ENCODE data around the gene SYNGR3. TPM values are rescaled to one million over a fixed set of nuclear protein-coding genes. Genes with fewer than 3 reads are reported as not detected.
"Not testable (repeated sequence)": the region's sequence is repeated elsewhere in the genome, so short reads cannot be mapped to it uniquely, and the experiment has no call there.

SYNGR3 gene
- total RNA-seq, 1 donor from 2014 or later = 5.6 TPM

DNA sequence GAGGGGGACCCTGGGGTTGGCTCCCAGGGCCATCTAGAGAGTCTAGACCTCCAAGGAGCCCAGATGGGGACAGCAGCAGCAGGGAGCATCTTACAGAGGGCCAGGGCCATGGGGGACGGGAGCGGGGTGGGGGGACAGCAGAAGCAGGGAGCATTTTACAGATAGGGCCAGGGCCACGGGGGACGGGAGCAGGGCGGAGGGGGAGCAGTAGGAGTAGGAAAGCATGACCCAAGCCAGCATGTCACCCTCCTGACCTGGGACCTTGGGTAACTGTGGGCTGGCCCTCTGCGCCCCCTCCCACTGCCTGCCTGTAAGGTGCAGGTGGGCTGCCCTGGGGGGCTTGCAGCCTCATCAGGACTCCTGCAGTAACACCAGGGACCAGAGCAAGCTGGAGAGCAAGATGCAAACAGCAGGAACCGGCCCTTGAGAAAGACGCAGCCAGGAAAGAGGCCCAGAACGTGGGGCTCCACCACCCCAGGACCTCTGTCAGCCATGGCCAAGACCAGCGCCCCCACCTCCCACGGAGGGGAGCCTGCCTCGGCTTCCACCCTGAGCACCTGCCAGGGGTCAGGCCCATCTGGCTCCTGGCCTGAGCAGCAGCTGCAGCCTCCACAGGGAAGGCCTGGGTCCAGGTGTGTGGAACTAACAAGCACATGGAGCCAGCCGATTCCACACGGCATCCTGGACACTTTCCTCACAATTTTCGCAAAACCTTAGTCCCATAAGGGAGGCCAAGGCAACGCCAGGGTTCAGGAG is 17.5 kb downstream of the SYNGR3 start:
- no peak for DNase-seq (ENCODE audit: extremely low read depth, low read depth, low spot score)

DNA sequence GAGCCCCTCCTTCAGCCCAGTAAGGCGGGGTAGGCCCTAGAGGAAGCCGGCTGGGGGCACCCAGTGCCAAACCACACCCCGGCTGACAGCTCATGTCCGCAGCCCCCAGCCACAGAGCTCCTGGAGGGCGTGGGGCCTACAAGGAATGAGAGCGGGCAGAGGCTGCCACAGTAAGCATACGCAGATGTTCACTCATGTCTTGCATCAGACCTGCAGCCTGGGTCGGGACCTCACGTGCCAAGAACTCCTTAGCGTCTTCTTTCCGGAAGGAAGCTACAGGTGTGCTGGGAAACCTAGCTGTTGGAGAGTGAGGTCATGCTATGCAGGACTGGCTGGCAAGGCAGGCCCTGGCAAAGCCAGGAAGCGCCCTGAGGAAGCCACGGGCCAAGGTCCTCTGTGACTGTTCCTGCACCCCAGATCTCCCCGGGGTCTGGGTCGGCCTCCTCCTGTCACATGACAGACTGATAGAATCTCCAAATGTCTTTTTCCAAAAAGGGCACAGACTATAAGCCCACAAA is 18.3 kb downstream of the SYNGR3 start:
- DNase-seq (ENCODE audit: extremely low read depth, low read depth, low spot score) = no peak

DNA sequence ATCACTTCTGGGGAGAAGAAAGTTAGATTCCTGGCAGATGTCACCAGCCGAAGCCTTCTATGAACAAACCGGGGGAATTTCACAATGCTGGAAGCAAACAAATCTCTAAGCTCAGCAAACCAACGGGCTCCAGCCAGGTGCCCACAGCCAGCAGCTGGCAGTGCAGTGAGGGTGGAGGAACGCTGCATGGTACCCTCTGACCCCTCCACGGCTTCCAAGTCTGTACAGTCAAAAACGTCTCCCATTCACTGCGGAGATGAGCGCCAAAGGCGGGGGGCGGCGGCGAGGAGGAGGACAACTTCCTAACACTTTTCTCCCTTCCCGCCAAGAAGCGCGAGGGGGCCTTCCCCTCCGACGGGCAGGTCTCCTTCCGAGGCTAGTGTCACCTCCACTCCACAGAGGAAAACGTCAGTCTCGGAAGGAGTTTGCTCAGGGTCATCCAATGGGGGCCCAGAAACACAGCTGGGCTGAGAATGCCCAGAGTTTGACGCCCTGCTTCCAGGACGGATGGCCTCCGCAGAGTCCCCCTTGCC is 18.9 kb downstream of the SYNGR3 start:
- no peak for DNase-seq (ENCODE audit: extremely low read depth, low read depth, low spot score)

DNA sequence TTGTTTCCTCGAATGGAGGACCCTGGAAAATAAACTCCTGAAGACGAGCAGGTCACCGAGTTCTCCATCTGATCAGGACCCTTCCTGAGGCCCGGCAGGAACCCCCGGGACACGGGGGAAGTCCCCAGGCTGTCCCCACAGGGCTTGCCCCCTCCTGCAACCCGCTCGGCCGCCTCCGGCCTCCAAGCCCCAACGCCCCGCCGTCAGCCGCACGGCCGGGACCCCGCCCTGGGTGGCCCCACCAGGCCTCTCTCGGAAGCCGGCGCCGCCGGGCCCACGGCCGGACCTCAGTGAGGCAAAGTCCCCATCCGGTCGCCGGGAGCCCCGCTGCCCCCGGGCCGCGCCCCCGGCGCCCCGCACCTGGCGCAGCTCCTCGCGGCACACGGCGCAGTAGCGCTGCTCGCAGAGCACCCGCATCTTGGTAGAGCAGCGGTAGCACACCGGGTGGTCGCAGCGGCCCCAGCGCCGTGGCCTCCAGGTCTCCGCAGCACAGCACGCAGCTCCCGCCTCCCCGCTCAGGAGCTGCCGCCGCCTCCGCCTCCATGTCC is 19.5 kb downstream of the SYNGR3 start:
- no peak for DNase-seq (ENCODE audit: extremely low read depth, low read depth, low spot score)

DNA sequence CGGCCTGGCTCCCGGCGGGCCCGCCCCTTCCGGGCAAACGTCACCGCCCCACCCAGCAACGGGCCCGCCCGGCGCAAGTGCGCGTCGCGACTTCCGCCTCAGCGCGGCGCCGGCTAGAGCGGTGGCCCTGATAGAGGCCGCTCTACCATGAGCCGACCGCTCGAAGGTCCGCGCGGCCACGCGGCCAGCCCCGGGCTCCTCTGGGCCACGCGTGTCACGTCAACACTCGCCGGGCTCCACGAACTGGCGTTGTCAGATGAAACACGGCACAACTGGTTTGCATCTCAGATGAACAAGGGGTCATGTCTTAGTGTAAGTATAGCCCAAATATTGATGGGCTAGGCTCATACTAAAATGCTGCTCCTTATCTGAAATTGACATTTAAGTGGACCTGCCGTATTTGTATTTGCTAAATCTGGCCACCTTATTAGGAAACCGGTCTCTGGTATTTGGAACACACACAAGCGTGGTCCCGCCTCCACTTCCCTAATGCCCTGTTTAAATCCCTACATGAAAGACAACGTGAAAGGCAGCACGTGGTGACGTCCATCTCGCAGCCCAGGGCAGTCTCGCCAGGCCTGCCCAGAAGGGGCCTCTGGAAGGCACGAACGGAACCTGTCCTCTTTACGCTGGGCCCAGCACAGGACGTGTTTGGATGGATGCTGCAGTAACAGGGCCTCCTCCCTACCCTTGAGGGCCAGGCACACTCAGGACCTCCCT is 20.2 kb downstream of the SYNGR3 start, which contains the start of gene ZNF598:
TSS of gene ZNF598 (minus strand) at position 31 of the 720 bp plus-strand sequence.
- DNase-seq (ENCODE audit: extremely low read depth, low read depth, low spot score) = peak; percentile 34

DNA sequence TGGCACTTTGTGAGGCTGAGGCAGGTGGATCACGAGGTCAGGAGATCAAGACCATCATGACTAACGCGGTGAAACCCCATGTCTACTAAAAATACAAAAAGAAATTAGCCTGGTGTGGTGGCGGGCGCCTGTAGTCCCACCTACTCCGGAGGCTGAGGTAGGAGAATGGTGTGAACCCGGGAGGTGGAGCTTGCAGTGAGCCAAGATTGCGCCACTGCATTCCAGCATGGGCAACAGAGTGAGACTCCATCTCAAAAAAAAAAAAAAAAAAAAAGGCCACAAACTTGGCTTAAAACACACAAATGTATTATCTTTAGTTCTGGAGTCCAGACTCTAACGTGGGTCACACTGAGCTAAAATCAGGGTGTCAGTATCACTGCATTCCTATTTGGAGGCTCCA is 22.0 kb downstream of the SYNGR3 start:
- DNase-seq (ENCODE audit: extremely low read depth, low read depth, low spot score) = not testable (repeated sequence)

DNA sequence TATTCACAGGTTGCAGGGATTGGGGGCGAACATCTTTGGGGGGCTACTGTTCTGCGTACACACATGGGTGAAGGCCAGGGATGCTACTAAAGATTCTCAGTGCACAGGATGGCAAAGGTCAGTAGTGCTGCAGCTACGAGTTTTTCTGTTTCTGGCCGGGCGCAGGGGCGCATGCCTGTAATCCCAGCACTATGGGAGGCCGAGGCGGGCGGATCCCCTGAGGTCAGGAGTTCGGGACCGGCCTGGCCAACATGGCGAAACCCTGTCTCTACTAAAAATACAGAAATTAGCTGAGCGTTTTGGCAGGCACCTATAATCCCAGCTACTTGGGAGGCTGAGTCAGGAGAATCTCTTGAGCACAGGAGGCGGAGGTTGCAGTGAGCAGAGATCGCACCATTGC is 23.8 kb downstream of the SYNGR3 start:
- DNase-seq (ENCODE audit: extremely low read depth, low read depth, low spot score) = no peak

DNA sequence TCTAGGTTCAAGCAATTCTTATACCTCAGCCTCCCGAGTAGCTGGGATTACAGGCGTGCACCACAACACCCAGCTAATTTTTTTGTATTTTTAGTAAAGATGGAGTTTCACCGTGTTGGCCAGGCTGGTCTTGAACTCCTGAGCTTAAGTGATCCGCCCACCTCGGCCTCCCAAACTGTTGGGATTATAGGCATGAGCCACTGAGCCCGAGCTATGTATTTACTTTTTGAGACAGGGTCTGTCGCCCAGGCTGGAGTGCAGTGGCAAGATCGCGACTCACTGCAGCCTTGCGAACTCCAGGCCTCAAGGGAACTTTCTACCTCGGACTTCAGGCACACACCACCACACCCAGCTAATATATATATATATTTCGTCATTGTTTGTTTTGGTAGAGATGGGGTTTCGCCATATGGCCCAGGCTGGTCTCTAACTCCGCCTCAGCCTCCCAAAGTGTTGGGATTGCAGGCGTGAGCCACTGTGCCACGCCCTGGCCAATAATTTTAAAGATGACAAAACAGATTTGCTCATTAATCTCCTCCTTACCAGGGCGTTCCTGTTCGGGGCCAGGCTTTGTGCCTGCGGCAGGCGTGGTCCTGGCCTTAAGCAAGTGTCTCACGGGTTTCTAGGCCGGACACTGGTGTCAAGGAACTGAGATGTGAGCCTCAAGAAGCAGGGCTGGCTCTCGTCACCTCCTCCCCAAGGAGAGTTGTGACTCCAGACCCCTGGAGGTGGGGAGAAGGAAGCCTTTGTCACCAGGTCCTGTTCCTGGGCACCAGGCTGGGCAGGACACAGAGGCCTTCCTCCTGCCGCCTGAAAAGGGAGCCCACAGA is 25.6 kb downstream of the SYNGR3 start:
- no peak for DNase-seq (ENCODE audit: extremely low read depth, low read depth, low spot score)

DNA sequence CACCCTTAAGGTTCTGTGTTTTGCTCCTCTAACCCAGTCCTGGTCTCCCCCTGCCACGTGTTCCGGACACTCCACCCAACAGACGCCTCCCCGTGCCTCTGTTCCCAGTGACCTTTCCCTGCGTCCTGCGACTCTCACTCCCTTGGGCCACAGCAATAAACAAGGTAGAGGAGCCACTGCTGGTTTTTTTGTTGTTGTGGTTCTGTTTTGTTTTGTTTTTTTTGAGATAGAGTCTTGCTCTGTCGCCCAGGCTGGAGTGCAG is 26.1 kb downstream of the SYNGR3 start:
- DNase-seq (ENCODE audit: extremely low read depth, low read depth, low spot score) = no peak

DNA sequence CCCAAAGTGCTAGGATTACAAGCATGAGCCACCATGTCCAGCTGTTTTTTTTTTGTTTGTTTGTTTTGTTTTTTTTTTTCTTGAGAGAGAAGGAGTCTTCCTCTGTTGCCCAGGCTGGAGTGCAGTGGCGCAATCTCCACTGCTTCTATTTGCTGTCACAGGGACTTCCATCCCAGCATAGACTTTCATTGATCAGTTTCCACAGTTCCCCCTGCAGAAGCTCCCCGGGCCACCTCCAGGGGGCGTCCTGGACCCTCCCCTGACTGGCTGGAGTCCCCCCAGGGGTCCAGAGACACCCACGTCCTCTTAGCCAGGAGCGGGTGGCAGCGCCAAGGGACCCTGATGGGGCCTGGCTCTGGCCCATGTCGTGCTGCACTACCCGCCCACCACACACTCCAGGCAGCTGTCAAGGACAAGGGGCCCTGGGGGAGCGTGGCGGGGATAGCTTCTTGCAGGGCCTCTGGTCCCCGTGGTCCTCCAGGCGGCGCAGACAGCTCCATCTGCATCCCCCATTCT is 26.7 kb downstream of the SYNGR3 start:
- DNase-seq (ENCODE audit: extremely low read depth, low read depth, low spot score) = no peak

DNA sequence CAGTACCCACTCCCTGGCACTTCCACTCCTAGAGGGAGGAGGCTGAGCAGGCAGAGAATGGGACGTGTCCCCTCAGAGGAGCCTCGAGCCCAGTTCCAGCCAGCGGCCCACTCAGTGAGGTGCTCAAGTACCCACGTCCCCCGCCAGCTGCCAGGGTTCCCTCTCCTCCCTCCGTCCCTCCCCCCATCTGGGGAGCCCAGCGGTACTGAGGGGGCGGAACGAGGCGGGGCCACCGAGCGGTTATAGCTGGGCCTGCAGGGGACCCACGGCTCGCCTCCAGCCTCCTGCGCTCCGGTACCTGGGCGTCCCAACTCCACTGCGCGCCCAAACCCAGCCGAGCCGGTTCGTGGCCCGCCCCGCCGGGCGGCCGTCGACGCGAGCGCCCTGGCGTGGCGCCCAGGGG is 29.7 kb downstream of the SYNGR3 start, which contains the start of gene NPW:
TSS of gene NPW (plus strand) at position 268 of the 403 bp plus-strand sequence.
- no peak for DNase-seq (ENCODE audit: extremely low read depth, low read depth, low spot score)

DNA sequence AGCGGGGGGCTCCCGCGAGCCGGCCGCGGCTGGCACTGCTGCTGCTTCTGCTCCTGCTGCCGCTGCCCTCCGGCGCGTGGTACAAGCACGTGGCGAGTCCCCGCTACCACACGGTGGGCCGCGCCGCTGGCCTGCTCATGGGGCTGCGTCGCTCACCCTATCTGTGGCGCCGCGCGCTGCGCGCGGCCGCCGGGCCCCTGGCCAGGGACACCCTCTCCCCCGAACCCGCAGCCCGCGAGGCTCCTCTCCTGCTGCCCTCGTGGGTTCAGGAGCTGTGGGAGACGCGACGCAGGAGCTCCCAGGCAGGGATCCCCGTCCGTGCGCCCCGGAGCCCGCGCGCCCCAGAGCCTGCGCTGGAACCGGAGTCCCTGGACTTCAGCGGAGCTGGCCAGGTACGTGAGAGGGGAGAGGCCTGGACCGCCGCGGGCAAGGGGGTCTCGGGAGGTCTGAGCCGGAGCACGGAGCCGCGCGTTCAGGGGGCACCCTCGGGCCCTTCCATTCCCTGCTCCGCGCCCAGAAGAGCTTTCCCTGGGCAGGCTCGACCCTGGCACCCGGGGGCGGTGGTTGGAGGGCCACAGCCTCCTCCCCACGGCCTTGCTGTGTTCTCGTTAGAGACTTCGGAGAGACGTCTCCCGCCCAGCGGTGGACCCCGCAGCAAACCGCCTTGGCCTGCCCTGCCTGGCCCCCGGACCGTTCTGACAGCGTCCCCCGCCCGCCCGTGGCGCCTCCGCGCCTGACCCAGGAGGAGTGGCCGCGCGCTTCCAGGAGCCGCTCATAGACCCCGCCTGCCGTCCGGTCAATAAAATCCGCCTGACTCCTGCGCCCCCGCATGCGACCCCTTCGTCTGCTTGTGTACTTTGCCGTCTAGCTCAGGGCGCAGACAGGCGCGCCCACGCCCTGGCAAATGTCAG is 30.4 kb downstream of the SYNGR3 start:
- DNase-seq (ENCODE audit: extremely low read depth, low read depth, low spot score) = no peak

DNA sequence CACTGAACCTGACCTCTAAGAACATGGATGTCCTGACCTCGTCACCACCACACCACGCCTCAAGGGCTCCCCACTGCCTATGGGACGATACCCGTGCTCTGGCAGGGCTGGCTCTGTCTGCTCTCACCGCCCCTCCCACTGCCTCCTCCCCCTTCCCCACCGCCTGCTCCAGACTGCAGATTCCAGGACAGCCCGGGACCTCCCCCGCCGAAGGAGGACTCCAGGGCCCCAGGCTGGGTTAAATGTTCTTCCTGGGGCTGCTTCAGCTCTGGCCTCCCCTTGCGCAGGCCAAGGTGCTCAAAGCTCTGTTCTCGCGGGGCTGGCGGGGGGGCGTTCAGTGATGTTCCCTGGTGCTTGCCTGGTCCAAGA is 32.9 kb downstream of the SYNGR3 start:
- DNase-seq (ENCODE audit: extremely low read depth, low read depth, low spot score) = no peak

DNA sequence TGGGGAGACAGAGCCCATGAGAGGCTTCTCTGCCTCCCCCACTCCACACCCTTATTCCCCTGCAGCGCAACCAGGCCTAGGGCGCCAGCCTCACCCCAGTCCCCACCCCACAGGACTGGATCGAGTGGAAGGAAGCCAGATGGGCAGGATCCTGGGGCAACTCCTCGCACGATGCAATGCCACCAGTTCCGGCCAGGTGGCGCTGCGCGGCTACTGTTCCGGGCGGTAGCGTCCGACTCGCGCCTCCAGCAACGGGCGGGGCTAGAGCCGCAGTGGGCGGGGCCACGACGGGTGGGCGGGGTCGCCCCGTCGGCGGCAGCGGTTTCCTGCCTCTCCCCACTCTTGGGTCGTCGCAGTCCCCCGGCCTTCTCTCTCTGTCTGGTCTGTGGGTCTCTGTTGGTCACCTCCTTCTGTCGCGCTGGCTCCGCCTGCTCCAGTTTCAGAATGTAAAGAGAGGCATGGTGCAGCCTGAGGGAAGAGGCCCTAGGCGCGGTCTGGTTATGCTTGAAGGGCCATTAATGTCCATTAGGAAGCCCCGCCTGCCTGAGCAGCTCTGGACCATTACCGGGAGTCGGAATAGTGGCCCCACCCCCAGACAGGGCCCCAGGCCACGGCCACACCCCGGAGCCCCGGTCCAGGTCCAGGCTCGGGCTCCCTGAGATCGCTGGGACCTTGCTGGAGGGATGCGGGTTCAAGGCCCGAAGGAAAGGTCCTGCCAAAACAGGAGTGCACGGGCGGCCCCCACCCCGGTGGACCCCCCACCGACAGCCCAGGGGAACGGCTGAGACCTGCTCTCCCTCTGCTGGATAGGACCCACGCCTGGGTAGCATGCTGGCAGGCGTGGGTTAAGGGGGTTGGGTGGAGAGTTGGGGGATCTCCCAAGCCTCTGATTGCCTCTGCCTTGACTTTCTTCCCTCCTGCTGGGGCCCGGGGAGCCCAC is 33.6 kb downstream of the SYNGR3 start:
- DNase-seq (ENCODE audit: extremely low read depth, low read depth, low spot score) = no peak

DNA sequence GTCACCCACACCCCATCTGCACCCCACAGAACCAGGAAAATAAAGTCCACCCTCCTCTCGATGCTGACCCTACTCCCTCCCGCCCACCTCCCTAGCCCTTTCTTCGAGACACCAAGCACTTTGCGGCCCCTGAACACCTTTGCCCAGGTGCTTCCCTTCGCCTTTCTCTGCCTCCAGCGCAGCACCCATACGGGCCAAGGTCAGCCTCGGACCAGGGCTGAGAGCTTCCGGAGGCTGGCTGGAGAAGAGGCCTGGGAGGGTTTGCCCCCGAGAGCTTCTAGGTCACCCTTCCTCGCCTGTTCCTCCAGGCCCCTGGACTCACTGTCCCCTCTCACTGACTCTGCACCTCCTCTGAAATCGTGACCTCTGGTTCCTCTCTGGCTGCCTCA is 34.3 kb downstream of the SYNGR3 start:
- DNase-seq (ENCODE audit: extremely low read depth, low read depth, low spot score) = no peak

DNA sequence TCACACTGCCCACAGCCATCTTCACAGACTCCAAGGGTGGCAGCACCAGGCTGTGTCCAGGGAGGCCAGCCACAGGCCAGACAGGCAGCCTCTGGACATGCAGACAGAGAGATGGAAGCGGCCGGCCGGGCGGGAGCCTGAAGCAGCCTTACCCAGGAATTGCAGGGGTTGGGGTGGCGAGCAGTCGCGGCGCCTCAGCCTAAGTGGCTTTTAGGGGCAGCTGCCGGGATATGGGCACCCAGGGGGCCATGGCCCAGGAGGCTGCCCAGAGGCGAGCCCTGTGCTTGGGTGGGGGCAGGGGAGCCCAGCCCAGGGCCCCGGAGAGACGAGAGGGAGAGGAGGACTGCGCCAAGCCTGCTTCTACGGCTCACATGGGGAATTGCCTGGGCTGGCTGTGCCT is 35.5 kb downstream of the SYNGR3 start:
- no peak for DNase-seq (ENCODE audit: extremely low read depth, low read depth, low spot score)

DNA sequence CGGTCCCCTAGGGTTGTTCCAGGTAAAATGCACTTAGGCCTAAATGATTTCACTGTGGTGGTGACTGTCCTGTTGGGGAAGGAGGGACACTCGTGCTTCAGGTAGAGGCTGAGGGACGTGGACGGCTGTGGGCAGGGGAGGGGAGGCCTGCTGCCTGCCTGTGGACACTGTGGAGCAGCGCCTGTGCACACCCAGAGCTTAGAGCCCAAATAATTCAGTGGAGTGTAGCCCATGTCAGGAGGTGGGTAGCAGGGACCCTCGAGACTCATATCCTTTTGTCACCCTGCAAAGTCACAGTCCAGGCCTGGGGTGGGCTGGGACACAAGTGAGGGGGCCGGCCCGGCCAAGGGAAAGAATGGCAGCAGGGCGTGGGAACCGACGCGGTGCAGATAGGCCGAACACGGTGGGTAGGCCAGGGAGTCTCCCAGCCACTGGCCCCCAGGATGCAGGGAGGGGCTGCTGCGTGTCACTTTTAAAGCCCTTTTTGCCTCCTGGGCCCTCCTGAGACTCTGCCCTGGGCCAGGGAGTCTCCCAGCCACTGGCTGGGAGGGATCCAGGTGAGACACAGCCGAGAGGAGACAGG is 36.2 kb downstream of the SYNGR3 start:
- DNase-seq (ENCODE audit: extremely low read depth, low read depth, low spot score) = no peak

DNA sequence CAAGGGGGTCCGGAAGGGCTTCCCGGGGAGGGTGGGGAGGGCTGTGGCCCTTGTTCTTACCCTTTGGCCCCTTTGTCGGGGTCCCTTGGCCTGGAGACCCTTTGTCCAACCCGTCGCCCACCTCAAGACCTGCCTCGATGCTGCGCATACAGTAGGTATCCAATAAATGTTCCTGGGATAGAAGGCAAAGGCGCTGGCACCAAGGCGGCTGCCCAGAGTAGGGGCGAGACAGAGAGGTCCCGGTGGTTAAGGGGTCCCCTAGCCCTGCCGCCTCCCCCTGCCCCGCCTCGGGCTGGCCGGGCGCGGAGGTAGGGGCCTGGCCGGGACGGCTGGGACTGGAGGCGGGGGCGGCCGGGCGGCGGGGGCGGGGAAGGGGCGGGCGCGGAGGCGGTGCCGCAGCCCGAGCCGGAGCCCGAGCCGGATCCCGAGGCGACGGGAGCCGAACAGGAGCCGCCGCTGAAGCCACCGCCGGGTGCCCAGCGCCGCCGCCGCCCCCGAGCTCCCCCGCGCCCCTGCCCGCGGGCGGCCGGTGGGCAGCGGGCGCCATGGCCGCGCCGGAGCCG is 36.8 kb downstream of the SYNGR3 start, which contains the start of gene NHERF2:
TSS of gene NHERF2 (plus strand) at position 442 of the 563 bp plus-strand sequence. CDS start at position 546, 104 bp downstream.
- no peak for DNase-seq (ENCODE audit: extremely low read depth, low read depth, low spot score)
